ENCODE measurements around the gene GNAI2.

- no peak for TF ChIP-seq CTCF (IDR thresholded peaks at IDR 0.05; ENCODE audit: low read depth, low read length, poor library complexity, severe bottlenecking)
- no peak for TF ChIP-seq EZH2phosphoT487 (IDR thresholded peaks at IDR 0.05; ENCODE audit: borderline replicate concordance, low read length)
Measured at GRCh38 chr3:50231581-50231980, 4.4 kb upstream of the GNAI2 start.
